Limb (tissue), 2 donors: ENCODE results near the gene ALDH1A2.
A peak's percentile ranks its signal among the peaks of the same experiment; 100 is the strongest.
"Not testable (repeated sequence)": the region's sequence is repeated elsewhere in the genome, so short reads cannot be mapped to it uniquely, and the experiment has no call there.

ENCODE experiments used
- DNase-seq, 2 donors: peaks; one replicate each; pipeline ENCODE4 v3.0.0-alpha.2; 2016; ENCODE audit errors: extremely low spot score in 2 of 2

The ALDH1A2 gene

DNA sequence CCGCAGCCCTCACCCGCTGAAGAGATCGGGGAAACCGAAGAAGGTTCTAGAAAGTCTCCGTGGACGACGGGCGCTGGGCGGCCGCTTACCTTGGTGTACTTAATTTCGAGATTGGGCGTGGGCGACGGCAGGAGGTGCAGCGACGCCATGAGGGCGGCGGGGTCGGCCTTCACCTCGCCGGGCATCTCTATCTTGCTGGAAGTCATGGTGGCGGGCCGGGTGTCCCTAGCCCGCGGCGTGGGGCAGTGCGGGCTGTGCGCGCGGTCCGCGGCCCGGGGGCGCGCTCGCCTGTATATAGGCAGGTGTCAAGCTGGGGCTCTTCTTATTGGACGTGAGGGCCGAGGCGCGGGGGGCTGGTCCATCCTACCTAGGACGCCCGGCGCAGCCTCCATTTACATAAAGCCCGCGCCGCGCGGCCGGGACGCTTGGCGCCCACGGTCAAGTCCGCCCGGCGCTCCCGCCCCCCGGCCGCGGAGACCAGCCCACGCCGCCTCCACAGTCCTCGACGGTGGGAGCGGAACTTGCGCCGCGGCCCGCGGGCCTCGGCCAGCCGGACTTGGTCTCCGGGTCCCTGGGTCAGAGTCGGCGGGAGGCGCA is at the start of gene ALDH1A2:
TSS of gene ALDH1A2 (minus strand) at position 267 of the 597 bp plus-strand sequence. CDS start at position 206, 61 bp downstream.
- peak in 1 of 2 donors; percentile 52 for DNase-seq

DNA sequence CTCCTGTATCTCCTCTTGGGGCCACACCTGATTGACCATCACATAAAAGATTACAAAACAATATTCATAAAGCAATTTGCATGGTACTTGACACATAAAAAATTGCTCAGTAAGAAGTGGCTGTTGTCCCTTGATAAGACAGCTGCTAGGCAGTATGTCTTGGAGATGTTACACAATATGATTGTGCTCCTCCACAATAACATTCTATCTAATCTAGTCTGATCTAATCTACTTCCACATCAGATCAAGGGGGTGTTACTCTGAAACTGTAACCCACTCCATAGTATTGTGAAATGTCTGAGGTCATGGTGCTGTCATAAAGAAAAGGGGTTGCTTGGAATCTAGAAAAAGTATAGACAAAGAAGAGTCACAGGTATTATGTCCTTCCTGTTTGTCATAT is 49.3 kb upstream of the ALDH1A2 start:
- DNase-seq, result no peak

GRCh38 chr15:58114388-58114787 is 48.9 kb upstream of the ALDH1A2 start:
- DNase-seq, result no peak

DNA sequence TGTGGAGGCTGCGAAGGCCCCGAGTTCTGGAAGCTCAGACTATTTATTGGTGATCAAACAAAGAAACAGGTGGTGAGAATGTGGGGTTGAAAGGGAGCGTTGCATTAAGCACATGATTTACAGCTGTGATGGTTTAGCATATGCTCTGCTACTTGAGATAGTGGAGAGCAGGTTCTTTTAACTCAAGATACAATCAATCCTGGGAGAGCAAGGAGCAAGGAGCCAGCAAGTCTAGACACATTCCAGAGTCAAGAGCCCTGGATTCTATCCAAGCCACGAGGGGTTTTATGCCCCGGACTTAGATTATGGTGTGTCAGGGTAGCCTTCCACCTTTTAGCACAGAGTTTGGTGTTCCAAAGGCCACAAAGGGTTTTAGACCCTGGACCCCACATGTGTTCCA is 47.8 kb upstream of the ALDH1A2 start:
- DNase-seq, result not testable (repeated sequence)

DNA sequence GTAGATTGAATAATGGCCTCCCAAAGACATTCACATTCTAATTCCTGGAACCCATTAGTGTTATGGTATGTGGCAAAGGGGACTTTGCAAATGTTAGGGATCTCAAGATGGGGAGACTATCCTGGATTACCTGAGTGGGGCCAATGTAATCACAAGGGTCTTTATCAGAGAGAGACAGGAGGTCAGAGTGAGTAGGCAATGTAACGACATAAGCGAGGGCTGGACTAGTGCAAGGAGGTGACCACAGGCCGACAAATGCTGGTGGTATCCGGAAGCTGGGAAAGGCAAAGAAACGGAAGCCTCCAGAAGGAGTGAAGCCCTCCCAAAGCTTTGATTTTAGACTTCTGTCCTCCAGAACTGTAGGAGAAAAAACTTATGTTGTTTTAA is 46.2 kb upstream of the ALDH1A2 start:
- DNase-seq, result no peak

GRCh38 chr15:58110999-58111717 is 45.6 kb upstream of the ALDH1A2 start:
- no peak for DNase-seq

GRCh38 chr15:58109419-58109818 is 43.9 kb upstream of the ALDH1A2 start:
- no peak for DNase-seq

GRCh38 chr15:58108117-58108516 is 42.6 kb upstream of the ALDH1A2 start:
- DNase-seq, result no peak

GRCh38 chr15:58103482-58103881 is 38.0 kb upstream of the ALDH1A2 start:
- no peak for DNase-seq

GRCh38 chr15:58096529-58097084 is 31.1 kb upstream of the ALDH1A2 start:
- no peak for DNase-seq

GRCh38 chr15:58095415-58095814 is 29.9 kb upstream of the ALDH1A2 start:
- DNase-seq, result no peak

DNA sequence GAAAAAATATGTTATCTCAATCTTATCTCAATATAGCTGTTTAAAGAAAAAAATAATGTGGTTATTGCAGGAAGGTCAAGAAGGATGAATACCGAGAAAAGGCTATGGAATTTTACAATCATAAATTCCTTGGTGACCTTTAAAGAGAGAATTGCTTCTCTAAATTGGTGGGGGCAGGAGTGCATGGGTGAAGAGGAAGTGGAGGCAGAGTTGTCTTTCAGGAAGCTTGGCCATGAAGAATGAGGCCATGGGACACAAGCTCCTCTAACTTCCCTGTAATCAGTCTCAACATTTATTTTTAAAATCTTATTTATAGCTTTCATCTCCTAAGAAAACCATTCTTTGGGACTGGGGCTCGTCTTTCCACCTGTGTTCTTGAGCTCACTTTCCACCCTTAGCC is 22.4 kb upstream of the ALDH1A2 start:
- no peak for DNase-seq

GRCh38 chr15:58086491-58086890 is 21.0 kb upstream of the ALDH1A2 start:
- DNase-seq, result no peak

DNA sequence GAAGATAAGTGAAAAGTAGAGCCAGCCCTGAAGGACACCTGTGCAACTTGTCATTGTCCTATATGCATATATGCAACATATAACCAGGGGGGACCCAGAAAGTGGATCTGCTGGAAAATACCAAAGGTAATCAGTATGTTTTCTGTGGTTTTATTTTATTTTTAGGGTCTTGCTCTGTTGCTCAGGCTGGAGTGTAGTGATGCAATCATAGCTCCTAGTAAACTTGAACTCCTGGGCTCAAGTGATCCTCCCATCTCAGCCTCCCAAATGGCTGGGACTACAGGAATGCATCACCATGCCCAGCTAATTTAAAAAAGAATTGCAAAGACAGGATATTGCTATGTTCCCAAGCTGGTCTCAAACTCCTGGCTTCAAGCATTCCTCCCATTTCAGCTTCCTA is 18.0 kb upstream of the ALDH1A2 start:
- no peak for DNase-seq

DNA sequence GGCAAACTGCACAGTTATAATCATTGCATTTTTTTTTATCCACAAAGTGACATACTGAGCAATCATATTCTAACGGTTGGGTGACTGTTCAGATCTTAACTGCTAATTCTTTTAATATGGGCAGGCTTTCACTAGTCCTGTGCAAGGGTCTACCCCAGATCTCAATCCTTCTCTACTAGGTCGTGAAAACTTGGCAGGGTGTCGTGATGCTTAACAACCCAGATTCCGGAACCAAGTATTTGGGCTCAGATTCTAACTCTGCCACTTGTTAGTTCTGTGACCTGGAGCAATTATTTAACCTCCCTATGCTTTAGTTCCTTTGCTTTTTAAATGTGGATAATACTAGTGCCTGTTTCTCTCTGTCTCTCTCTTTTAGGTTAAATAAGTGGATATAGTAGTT is 16.4 kb upstream of the ALDH1A2 start:
- DNase-seq, result no peak

DNA sequence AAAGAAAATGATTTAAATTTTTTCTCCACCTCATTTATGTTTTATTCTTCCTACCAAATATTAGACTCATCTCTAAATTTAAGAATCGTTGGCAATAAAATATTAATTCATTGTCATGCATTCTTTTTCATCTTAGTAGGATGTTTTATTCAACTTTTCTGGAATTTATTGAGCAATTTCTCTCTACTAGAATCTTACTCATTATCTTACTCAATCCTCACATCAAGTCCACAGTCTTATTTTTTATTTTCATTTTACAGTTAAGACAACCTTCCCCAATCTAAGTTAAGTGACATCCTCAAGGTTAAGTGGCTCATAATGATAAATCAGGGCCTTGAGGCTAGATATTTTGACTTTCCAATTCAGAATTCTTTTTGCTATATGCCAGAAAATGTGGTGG is 15.9 kb upstream of the ALDH1A2 start:
- no peak for DNase-seq

- DNase-seq, result not testable (repeated sequence)
These were observed 15.4 kb upstream of the ALDH1A2 start for GRCh38 chr15:58080959-58081358.

- no peak for DNase-seq
These were observed 14.9 kb upstream of the ALDH1A2 start for GRCh38 chr15:58080398-58080797.

DNA sequence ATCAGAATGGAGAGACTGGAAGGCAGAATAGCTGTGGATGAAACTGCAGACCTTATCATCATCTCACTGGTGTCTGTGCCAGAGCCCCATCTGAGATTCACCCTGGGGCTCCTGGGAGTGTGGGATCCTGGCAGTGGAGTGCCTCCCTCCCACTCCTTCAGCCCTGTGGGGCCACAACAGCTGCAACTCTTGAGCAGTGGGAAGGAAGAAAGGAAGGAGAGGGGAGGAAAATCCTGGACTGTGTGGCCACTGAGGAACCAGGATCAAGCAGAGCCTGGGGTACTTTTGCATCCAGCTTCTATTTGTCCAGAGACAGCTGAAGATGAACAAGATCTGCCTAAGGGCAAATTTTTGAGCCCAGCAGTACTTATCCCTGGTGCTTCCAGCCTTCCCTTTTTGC is 13.1 kb upstream of the ALDH1A2 start:
- no peak for DNase-seq

GRCh38 chr15:58077427-58077826 is 11.9 kb upstream of the ALDH1A2 start:
- DNase-seq, result no peak

- DNase-seq, result no peak
These were observed 8.9 kb upstream of the ALDH1A2 start for GRCh38 chr15:58074452-58074851.

- peak; percentile 44 to 78 for DNase-seq
These were observed 5.4 kb upstream of the ALDH1A2 start for GRCh38 chr15:58070801-58071418.

GRCh38 chr15:58069008-58069407 is 3.5 kb upstream of the ALDH1A2 start:
- DNase-seq, result no peak
